Measurements from ENCODE around the gene ARNT2.

ARNT2 gene

DNA sequence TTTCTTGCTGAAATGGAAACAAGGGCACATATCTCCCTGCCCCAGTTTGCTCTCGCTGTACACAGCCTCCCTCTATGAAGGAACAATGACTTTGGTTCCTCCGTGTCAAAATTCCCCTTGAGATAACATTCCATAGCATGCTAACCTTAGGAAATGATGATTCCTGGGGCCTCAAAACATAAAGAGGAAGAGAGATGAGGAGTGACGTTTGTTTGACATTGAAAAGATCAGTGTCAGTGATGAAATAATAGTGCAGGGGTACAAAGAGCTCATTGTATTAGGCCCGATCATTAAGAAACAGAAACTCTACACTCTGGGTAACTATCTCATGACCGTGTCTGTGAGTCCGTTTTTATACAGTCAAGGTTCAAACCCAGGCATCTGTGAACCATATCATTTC is 55.2 kb downstream of the ARNT2 start:
- no peak overlapping the region for H3K27ac ChIP-seq
- no peaks in the 10 kb centered on the region for H3K4me1 ChIP-seq
- no peaks in the 10 kb centered on the region for H3K36me3 ChIP-seq
- H3K9ac ChIP-seq: no peak overlapping the region
- H3K4me2 ChIP-seq: no peak overlapping the region
- H3K4me3 ChIP-seq: no peak overlapping the region
- H4K20me1 ChIP-seq: no peaks in the 10 kb centered on the region
- no peak for TF ChIP-seq Cebpa-rat (IDR thresholded peaks at IDR 0.05)
- H3K27me3 ChIP-seq: no peaks in the 10 kb centered on the region
- no peaks in the 10 kb centered on the region for H3K9me3 ChIP-seq

DNA sequence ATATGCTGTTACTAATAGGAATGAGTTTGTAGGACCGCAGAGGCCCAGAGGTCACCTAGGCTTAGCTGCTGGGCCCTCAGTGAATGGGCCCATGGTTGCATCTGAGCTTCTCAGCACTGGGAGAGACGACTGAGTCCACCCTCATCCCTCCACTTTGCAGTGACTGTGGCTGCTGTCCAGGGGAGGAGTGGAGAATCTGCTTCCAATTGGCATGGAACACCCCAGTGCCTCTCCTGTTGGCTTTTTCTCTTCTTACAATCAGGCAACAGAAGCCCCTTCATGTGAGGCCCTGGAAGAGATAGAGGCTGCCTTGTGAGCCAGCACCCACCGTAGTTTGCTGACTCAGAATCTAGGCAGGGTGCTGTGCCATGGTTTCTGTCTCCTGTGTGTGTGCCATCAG is 55.6 kb downstream of the ARNT2 start:
- Histone ChIP-seq H4K20me1 (no peaks in the 10 kb centered on the region), H3K4me1 (no peaks in the 10 kb centered on the region), H3K4me3 (no peak overlapping the region), H3K27me3 (no peaks in the 10 kb centered on the region), H3K36me3 (no peaks in the 10 kb centered on the region), H3K4me2 (no peak overlapping the region), H3K27ac (no peak overlapping the region), H3K9me3 (no peaks in the 10 kb centered on the region), H3K9ac (no peak overlapping the region)
- no peak for TF ChIP-seq Cebpa-rat (IDR thresholded peaks at IDR 0.05)

DNA sequence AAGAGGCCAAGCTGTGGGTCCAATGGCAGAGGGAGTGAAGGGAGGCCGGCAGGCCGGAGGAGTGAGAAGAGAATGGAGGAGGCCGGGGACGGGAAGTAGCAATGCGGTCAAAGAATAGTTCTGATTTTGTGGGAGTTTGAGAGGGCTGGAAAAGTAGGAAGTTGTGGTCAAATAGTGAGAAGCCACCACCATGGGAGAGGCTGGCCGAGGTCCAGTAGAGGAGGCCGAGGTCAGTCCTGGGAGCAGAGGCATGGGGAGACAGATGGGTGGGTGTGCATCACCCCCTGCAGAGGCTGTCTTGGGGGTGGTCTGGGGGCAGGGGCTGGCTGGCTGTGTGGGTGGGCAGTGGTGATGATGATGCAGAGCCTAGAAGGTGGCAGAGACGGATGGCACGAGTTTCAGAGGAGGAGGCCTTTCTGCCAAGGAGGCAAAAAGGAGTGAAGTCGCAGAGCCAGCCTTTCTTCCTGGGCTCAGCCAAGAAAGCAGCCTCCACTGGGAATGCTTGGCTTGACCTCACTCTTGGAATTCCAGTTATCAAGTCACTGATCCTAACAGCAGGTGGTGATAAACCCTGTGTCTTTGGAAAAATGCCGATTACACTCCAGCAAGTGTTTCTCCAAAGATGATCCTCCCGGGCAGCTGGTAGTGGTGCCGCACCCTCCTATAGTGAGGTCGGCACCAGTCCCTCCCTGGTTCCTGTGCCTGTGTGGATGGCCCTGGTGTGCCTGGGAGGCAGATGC is 57.3 kb downstream of the ARNT2 start:
- H3K27me3 ChIP-seq: no peaks in the 10 kb centered on the region
- no peak overlapping the region for H3K4me2 ChIP-seq
- H3K4me1 ChIP-seq: no peaks in the 10 kb centered on the region
- TF ChIP-seq Cebpa-rat (IDR thresholded peaks at IDR 0.05): no peak
- H3K27ac ChIP-seq: no peak overlapping the region
- H3K4me3 ChIP-seq: no peak overlapping the region
- H3K9ac ChIP-seq: no peak overlapping the region
- no peaks in the 10 kb centered on the region for H3K36me3 ChIP-seq
- H3K9me3 ChIP-seq: no peaks in the 10 kb centered on the region
- no peaks in the 10 kb centered on the region for H4K20me1 ChIP-seq

DNA sequence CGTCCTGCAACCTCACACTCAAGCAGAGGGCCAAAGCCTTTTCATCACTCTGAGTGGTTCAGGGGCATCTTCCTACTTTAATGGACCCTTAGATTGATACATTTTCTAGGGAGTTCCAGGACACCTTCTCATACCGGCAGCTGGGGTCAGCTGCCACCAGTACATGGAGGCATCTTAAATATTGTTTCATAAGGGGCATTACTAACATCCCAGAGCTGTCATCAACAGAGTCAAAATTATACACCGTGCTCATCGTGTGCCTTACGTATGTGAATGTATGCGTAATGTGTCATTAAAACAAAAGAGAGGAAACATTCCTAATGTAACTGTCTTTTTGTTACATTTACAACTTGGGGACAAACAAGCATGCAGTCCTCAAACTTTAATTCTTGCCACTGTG is 57.9 kb downstream of the ARNT2 start:
- no peak for TF ChIP-seq Cebpa-rat (IDR thresholded peaks at IDR 0.05)
- Histone ChIP-seq H3K9me3 (no peaks in the 10 kb centered on the region), H3K9ac (no peak overlapping the region), H3K27me3 (no peaks in the 10 kb centered on the region), H4K20me1 (no peaks in the 10 kb centered on the region), H3K4me2 (no peak overlapping the region), H3K27ac (no peak overlapping the region), H3K4me1 (no peaks in the 10 kb centered on the region), H3K36me3 (no peaks in the 10 kb centered on the region), H3K4me3 (no peak overlapping the region)

DNA sequence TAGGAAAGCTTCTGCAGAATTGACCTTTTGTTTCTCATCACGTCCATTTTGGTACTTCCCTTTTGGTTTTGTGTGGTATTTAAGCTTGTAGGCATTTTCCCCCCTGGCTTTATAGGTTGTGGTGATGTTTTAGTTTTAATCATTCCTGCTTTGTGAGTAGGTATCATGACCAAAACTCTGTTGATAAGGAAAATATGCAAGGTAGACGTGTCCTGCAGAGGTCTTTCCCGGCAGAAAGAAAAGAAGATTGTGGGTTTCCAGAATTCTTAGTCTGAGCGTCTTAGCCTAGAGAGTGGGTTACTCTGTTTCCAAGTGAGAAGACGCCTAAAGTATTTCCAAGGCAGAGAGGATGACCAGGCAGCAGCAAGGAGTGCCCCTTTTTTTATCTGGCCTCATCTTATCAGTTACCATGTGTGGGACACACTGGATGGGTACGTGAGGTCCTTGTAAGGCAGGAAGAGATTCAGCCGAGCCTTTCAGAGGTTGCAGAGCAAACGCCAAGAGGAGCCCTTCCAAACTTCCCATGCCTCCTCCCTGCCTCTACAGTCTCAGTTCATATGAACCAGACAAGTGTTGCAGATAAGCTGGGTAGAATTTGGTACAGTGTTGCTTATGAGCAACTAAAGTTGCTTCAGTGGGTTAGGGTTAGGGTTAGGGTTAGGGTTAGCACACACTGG is 58.8 kb downstream of the ARNT2 start:
- no peaks in the 10 kb centered on the region for H3K36me3 ChIP-seq
- no peaks in the 10 kb centered on the region for H3K9me3 ChIP-seq
- no peak for TF ChIP-seq Cebpa-rat (IDR thresholded peaks at IDR 0.05)
- no peaks in the 10 kb centered on the region for H3K27me3 ChIP-seq
- H3K4me3 ChIP-seq: no peak overlapping the region
- no peaks in the 10 kb centered on the region for H4K20me1 ChIP-seq
- H3K27ac ChIP-seq: no peak overlapping the region
- no peak overlapping the region for H3K4me2 ChIP-seq
- no peaks in the 10 kb centered on the region for H3K4me1 ChIP-seq
- no peak overlapping the region for H3K9ac ChIP-seq

DNA sequence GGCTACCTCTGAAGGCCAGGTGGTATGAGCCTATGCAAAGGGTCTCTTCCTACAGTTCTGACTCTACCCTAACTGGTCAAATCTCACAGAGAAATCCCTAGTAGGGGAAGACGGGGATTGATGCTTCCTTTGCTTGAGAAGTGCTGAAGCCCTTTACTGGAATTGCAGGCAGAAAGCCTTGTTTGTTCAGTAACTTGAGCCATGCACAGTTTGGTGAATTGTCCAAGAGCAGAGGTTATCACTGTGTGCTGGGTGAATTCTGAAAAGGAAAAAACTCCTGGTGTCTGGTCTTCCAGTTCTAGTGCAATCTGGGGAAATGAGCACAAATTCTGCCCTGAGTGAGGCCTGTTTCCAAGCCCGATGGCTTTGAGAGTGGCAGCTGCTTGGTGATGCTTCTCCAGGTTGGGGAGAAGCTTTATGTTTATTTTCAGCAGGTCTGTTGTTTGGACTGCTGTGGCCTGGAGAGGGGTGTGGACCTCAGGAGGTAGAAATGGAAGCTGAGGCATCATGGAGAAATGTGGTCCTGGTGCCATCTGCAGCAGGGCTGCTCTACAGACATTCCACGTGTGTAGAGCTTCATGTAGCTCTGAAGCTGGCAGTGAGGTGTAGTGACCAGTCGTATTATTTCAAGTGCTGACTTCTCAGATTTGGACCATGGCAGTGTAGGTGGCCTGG is 60.9 kb downstream of the ARNT2 start:
- Histone ChIP-seq H3K9me3 (no peaks in the 10 kb centered on the region), H3K4me2 (no peak overlapping the region), H3K9ac (no peak overlapping the region), H3K27me3 (no peaks in the 10 kb centered on the region), H3K36me3 (peaks cover 3% of the 10 kb centered on the region; the same call in 1 of the 2 replicates), H3K4me3 (no peak overlapping the region), H4K20me1 (no peaks in the 10 kb centered on the region), H3K27ac (no peak overlapping the region), H3K4me1 (no peaks in the 10 kb centered on the region)
- no peak for TF ChIP-seq Cebpa-rat (IDR thresholded peaks at IDR 0.05)

DNA sequence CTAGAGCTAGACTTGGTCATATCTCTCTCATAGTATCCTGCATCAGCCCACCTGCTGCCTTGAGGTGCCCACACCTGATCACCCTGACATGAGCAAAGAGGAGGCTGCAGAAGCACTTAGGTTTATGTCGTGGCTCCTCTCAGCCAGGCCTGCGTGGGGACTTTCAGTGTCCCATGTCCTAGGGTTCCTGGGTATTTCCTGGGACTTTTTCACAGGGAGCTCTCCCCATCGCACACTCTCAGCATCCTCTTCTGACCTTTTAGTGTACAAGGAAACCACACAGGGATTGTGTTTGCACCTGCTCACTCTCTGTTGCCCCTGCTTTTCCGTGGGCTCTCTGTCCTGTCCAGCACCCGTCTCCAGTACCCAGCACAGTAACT is 61.4 kb downstream of the ARNT2 start:
- Histone ChIP-seq H3K9ac (no peak overlapping the region), H3K9me3 (no peaks in the 10 kb centered on the region), H3K4me1 (no peaks in the 10 kb centered on the region), H4K20me1 (no peaks in the 10 kb centered on the region), H3K27me3 (no peaks in the 10 kb centered on the region), H3K36me3 (peaks cover 8% of the 10 kb centered on the region), H3K4me3 (no peak overlapping the region), H3K27ac (no peak overlapping the region), H3K4me2 (no peak overlapping the region)
- TF ChIP-seq Cebpa-rat (IDR thresholded peaks at IDR 0.05): no peak

DNA sequence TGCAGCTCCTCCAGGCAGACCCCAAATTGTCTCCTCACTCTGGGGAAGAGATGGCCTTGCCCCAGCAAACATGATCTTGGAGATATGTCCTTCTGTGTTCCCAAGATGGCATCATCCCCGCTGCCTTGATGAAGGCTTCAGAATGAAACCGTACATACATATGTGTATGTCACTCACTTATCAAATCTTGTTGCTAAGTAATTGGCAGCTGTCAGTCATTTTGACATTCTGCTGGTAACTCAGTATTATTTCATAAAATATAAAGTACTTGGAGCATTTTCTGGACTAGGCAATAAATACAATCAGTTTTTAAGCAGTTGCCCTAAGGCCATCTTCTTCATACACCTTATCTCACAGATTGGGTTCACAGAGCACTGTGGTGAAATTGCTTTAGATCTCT is 62.4 kb downstream of the ARNT2 start:
- no peak overlapping the region for H3K4me2 ChIP-seq
- H3K4me3 ChIP-seq: no peak overlapping the region
- no peaks in the 10 kb centered on the region for H4K20me1 ChIP-seq
- no peaks in the 10 kb centered on the region for H3K9me3 ChIP-seq
- H3K27ac ChIP-seq: no peak overlapping the region
- H3K9ac ChIP-seq: no peak overlapping the region
- H3K27me3 ChIP-seq: no peaks in the 10 kb centered on the region
- no peaks in the 10 kb centered on the region for H3K4me1 ChIP-seq
- no peak for TF ChIP-seq Cebpa-rat (IDR thresholded peaks at IDR 0.05)
- peaks cover 17% of the 10 kb centered on the region for H3K36me3 ChIP-seq

DNA sequence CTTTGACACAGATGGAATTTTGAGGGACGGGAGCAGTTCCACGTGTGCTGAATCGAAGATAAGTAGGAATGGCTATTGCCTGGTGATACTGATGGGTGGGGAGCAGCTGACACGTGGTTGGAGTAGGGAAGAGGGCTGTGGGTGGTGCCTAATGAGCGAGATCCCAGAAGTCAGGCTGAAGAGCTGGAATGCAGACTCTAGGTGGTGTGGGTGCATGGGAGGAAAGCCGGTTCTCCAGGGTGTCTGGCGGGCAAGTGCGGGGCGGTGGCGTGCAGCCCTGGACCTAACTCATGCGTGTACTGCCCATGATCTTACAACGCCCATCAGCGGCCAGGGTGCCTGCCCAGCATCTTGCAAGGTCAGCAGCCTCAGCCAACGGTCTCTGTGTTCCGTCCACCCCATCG is 63.1 kb downstream of the ARNT2 start:
- H3K4me3 ChIP-seq: no peak overlapping the region
- no peak for TF ChIP-seq Cebpa-rat (IDR thresholded peaks at IDR 0.05)
- no peak overlapping the region for H3K27ac ChIP-seq
- H3K4me2 ChIP-seq: no peak overlapping the region
- H3K9me3 ChIP-seq: no peaks in the 10 kb centered on the region
- no peaks in the 10 kb centered on the region for H4K20me1 ChIP-seq
- H3K4me1 ChIP-seq: no peaks in the 10 kb centered on the region
- no peak overlapping the region for H3K9ac ChIP-seq
- peaks cover 20% of the 10 kb centered on the region for H3K36me3 ChIP-seq
- H3K27me3 ChIP-seq: no peaks in the 10 kb centered on the region

DNA sequence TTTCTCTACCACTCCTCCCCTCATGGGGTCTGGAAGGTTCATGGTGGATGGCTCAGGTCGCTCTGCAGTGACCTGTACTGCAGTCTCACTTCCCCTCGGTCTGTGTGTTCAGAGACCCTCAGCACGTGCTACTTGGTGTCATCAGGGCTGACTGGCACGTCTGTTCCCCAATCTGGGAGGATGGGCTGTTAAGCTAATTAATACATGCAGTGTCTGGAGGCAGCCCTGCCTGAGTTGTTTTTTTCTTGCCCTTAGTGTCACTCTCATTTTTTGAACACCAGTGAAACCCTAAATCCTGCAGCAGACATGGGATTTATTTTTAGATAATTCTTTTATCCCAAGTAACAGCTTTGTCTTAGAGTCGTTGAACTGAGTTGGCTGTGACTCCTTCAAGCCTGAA is 64.6 kb downstream of the ARNT2 start:
- Histone ChIP-seq H4K20me1 (no peaks in the 10 kb centered on the region), H3K27ac (no peak overlapping the region), H3K4me1 (no peaks in the 10 kb centered on the region), H3K4me3 (no peak overlapping the region), H3K27me3 (no peaks in the 10 kb centered on the region), H3K9ac (no peak overlapping the region), H3K9me3 (0 out of 2 replicates have a peak, but pooled peaks cover 2% of the 10 kb centered on the region), H3K36me3 (peaks cover 20% of the 10 kb centered on the region), H3K4me2 (no peak overlapping the region)
- TF ChIP-seq Cebpa-rat (IDR thresholded peaks at IDR 0.05): no peak
